GM12878 (cell line): ENCODE results near the gene VMAC. TPM values are rescaled to one million over a fixed set of nuclear protein-coding genes. Genes with fewer than 3 reads are reported as not detected.

Experiments
- ATAC-seq: fragments of 200-7000 bp; cut with Tn5 transposase; 3 replicates; pipeline ENCODE4 v1.9.1; 2020; ENCODE audit warnings: mild to moderate bottlenecking, moderate library complexity
- BruUV-seq: library from RNA; stranded (reverse); fragments of 400-500 nt; replicated peaks from 2 replicates; lab custom pipeline; 2021; lab: Mats Ljungman, UMichigan
- CTCF ChIA-PET: fragments of 300-600 bp; sonication (Branson Sonifier 250); formaldehyde crosslinking; extraction: SDS; loops from one replicate; lab custom pipeline; 2021; ENCODE audit warnings: inconsistent platforms; lab: Yijun Ruan, JAX
- POLR2A ChIA-PET: fragments of 350-600 bp; formaldehyde crosslinking; extraction: SDS; loops from one replicate; lab custom pipeline; 2021; ENCODE audit warnings: inconsistent platforms; lab: Charles Lee
- RAD21 ChIA-PET: fragments of 300-600 bp; sonication (Branson Sonifier 250); formaldehyde crosslinking; loops from one replicate; lab custom pipeline; 2023; ENCODE audit warnings: antibody characterized with exemption; ENCODE audit not compliant: unreplicated experiment; lab: Charles Lee
- SMC1A ChIA-PET: fragments of 300-600 bp; sonication (Branson Sonifier 250); formaldehyde crosslinking; loops from one replicate; lab custom pipeline; 2023; ENCODE audit not compliant: unreplicated experiment, uncharacterized antibody; lab: Charles Lee
- DNase-seq: peaks from one replicate; pipeline ENCODE4 v3.0.0-alpha.2; 2011; ENCODE audit warnings: low read depth, low spot score
- FAIRE-seq: peaks from 3 replicates; lab custom pipeline; 2011; peaks lifted over from hg19 to GRCh38; lab: Jason Lieb, UNC
- H2AFZ ChIP-seq: 2 replicates; pipeline ENCODE4 v1.6.0; 2011; ENCODE audit warnings: low read depth, low read length, control low read depth; ENCODE audit not compliant: control insufficient read depth
- H3K27ac ChIP-seq: 2 replicates; pipeline ENCODE4 v1.5.1; 2011; ENCODE audit warnings: control low read depth; ENCODE audit not compliant: control insufficient read depth, insufficient read depth
- H3K27me3 ChIP-seq, 2 experiments: replicated peaks in 1 of 2; 2 replicates each; pipeline versions ENCODE4 v1.6.0 to v1.6.1; 2011; ENCODE audit warnings: low read length in 1 of 2; ENCODE audit not compliant: control insufficient read depth in 2 of 2, insufficient read depth in 2 of 2
- H3K36me3 ChIP-seq, 2 experiments: 2 replicates each; pipeline ENCODE4 v1.5.1; 2011; ENCODE audit warnings: low read length in 1 of 2; ENCODE audit not compliant: control insufficient read depth in 2 of 2, insufficient read depth in 2 of 2
- H3K4me1 ChIP-seq: 2 replicates; pipeline ENCODE4 v1.6.1; 2011; ENCODE audit warnings: mild to moderate bottlenecking, low read length, moderate library complexity, mixed read lengths; ENCODE audit not compliant: control insufficient read depth, insufficient read depth
- H3K4me2 ChIP-seq: 2 replicates; pipeline ENCODE4 v1.6.0; 2011; ENCODE audit warnings: control low read depth; ENCODE audit not compliant: control insufficient read depth, insufficient read depth
- H3K4me3 ChIP-seq: fragments of 200-600 bp; sonication (generic); 2 replicates; pipeline ENCODE4 v1.5.1; 2016
- H3K79me2 ChIP-seq: 2 replicates; pipeline ENCODE4 v1.6.0; 2011; ENCODE audit warnings: low read length; ENCODE audit not compliant: control insufficient read depth, insufficient read depth
- H3K9ac ChIP-seq: 2 replicates; pipeline ENCODE4 v1.8.0; 2011; ENCODE audit warnings: low read length, control low read depth, mixed read lengths; ENCODE audit not compliant: control insufficient read depth, insufficient read depth
- H3K9me3 ChIP-seq: replicated peaks from 3 replicates; pipeline ENCODE4 v1.5.1; 2011; ENCODE audit warnings: mild to moderate bottlenecking, low read length; ENCODE audit not compliant: control insufficient read depth, insufficient read depth
- H4K20me1 ChIP-seq: 2 replicates; pipeline ENCODE4 v1.6.0; 2011; ENCODE audit not compliant: control insufficient read depth, insufficient read depth
- ATF7 ChIP-seq: fragments of 450-650 bp; IDR thresholded peaks from 2 replicates; pipeline ENCODE4 v1.6.1; 2016; ENCODE audit warnings: low read depth, mild to moderate bottlenecking
- CHD1 ChIP-seq: IDR thresholded peaks from 2 replicates; pipeline ENCODE4 v1.6.1; 2012; ENCODE audit warnings: low read depth, low read length, improper control_type of control experiment
- DPF2 ChIP-seq: fragments of 450-650 bp; IDR thresholded peaks from 2 replicates; pipeline ENCODE4 v1.6.1; 2017; ENCODE audit warnings: mild to moderate bottlenecking
- EP300 ChIP-seq, 2 experiments: fragments of 150-350 bp in 1 of 2; IDR thresholded peaks; 2 replicates each; pipeline ENCODE4 v1.6.1; 2011 to 2012; ENCODE audit warnings: low read depth in 2 of 2, low read length in 2 of 2, borderline replicate concordance in 1 of 2, improper control_type of control experiment in 1 of 2, inconsistent platforms in 1 of 2; ENCODE audit not compliant: control insufficient read depth in 1 of 2
- FOXK2 ChIP-seq: fragments of 450-650 bp; IDR thresholded peaks from 2 replicates; pipeline ENCODE4 v1.6.1; 2017; ENCODE audit warnings: mild to moderate bottlenecking, moderate library complexity
- JUNB ChIP-seq: IDR thresholded peaks from 2 replicates; pipeline ENCODE4 v1.6.1; 2016; ENCODE audit warnings: antibody characterized with exemption, mild to moderate bottlenecking
- KLF5 ChIP-seq: fragments of 450-650 bp; IDR thresholded peaks from 2 replicates; pipeline ENCODE4 v1.6.1; 2014; ENCODE audit warnings: mild to moderate bottlenecking; ENCODE audit not compliant: partially characterized antibody
- POLR2A ChIP-seq: IDR thresholded peaks from 2 replicates; pipeline ENCODE4 v1.6.1; 2011; ENCODE audit warnings: low read depth, mild to moderate bottlenecking, low read length
- RELA ChIP-seq: fragments of 450-650 bp; IDR thresholded peaks from 2 replicates; pipeline ENCODE4 v1.8.0; 2014; ENCODE audit warnings: borderline replicate concordance; ENCODE audit not compliant: partially characterized antibody
- RELB ChIP-seq: fragments of 450-650 bp; IDR thresholded peaks from 2 replicates; pipeline ENCODE4 v1.6.1; 2017; ENCODE audit warnings: low read depth, mild to moderate bottlenecking, moderate library complexity
- RUNX3 ChIP-seq: IDR thresholded peaks from 2 replicates; pipeline ENCODE4 v1.6.1; 2012; ENCODE audit warnings: low read length, inconsistent platforms
- TCF3 ChIP-seq: IDR thresholded peaks from 2 replicates; pipeline ENCODE4 v1.6.1; 2012; ENCODE audit warnings: low read depth, mild to moderate bottlenecking, low read length, borderline replicate concordance; ENCODE audit not compliant: insufficient read depth
- TCF7 ChIP-seq: IDR thresholded peaks from 2 replicates; pipeline ENCODE4 v1.6.1; 2014; ENCODE audit warnings: antibody characterized with exemption, borderline replicate concordance
- WGBS: methylation state at CpG from one replicate; pipeline ENCODE4 v1.1.6; 2016; ENCODE audit warnings: low lambda C conversion rate; ENCODE audit not compliant: insufficient replicate concordance, insufficient coverage; ENCODE audit errors: missing lambda C conversion rate; 5-methylcytosine and 5-hydroxymethylcytosine counted together
- in situ Hi-C: fragments of 300-500 bp; cut with MboI; formaldehyde crosslinking; loops from 9 replicates; pipeline ENCODE4 v1.14.3; 2018; ENCODE audit warnings: mixed read lengths
- intact Hi-C: fragments of 100-400 bp; cut with micrococcal nuclease; formaldehyde crosslinking; loops from one replicate; pipeline ENCODE4 v1.14.2; 2022; ENCODE audit not compliant: unreplicated experiment
- polyA plus RNA-seq, 11 experiments: library from polyadenylated mRNA; depleted of rRNA in 4 of 11; unstranded in 6 of 11; stranded (reverse) in 5 of 11; fragments of >200 nt; fragmentation: Nextera tagmentation in 4 of 11; fragmentation: Illumina TruSeq in 1 of 11; extraction: Ambion mirVana in 4 of 11; extraction: Trizol in 1 of 11; gene quantifications; 1 replicate in 1 of 11; 2 replicates in 10 of 11; pipeline versions ENCODE4 v1.2.1 to v1.2.3, GENCODE V29; 2011 to 2016; ENCODE audit warnings: inconsistent platforms in 2 of 11, missing spikeins in 2 of 11, low read depth in 1 of 11
- total RNA-seq, 4 experiments: library from RNA; depleted of rRNA in 3 of 4; stranded (reverse); fragments of >200 nt in 3 of 4; fragmentation: Illumina TruSeq in 1 of 4; extraction: Trizol in 1 of 4; gene quantifications; 2 replicates each; pipeline versions ENCODE4 v1.2.1 to v1.2.3, GENCODE V29; 2013 to 2021

VMAC gene
- total and polyA plus RNA-seq, 10 of the 15 experiments (the other 5 are each of a cell fraction or from before 2014, with no cell fraction given), result 0.18 to 6.8 (median 1.8) TPM

DNA sequence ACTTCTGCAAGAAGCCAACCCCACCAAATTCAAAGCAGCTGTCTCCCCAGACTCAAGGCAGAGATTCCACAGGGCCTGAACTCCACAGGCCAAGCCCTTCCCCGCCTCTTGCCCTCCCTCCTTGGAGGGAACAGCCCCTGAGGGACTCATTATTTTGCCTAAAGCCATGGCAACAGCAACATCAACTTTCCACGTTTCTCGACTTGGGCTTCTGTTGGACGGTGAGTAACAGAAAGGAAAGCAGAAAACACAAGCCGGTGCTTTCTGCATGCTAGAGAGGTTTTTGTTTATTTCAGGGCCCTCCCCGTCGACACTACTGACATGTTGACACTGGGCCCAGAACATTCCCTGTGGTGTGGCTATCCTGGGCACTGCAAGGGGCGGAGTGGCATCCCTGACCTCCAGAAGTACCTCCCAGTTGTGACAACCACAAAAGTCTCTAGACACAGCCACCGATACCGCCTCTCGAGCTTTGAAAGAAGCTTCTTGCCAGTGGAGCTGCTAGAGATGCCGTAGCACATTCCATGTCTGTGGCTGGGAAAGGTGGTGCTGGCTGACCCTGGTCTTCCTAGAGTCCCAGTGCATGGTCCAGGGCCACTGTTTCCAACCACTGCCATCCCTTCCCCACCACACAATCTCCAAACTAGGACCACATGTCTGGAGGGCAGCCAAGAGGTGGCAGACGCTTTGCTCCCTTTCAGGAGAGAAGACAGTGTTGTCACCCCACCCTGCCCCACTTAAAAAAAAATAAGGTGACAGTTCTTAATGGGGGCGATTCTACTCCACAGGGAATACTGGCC, 22.2 kb downstream of the VMAC start:
- FAIRE-seq (no peak), DNase-seq (no peak), ATAC-seq (no peak)
- ChIA-PET RAD21 (no interaction called here), CTCF (no interaction called here)
- H4K20me1 ChIP-seq, result no peaks in the 10 kb centered on the region
- no TSS peak for BruUV-seq
- no peaks in the 10 kb centered on the region for H3K79me2 ChIP-seq
- H3K9ac ChIP-seq, result no peak overlapping the region
- H3K4me3 ChIP-seq, result no peak overlapping the region
- H3K4me2 ChIP-seq, result no peak overlapping the region
- intact Hi-C loops, result no loop called here
- peaks cover 30 to 49% of the 10 kb centered on the region in 2 experiments for H3K36me3 ChIP-seq
- H3K27ac ChIP-seq, result no peak overlapping the region
- TF ChIP-seq JUNB (no peak), TCF3 (no peak), DPF2 (no peak), EP300 (IDR thresholded peaks at IDR 0.05; ENCODE audit: borderline replicate concordance in 1 of 2, control insufficient read depth in 1 of 2, low read depth in 2 of 2, low read length in 2 of 2) (no peak), POLR2A (no peak), CHD1 (no peak), FOXK2 (no peak), TCF7 (no peak), RELB (no peak), RELA (no peak), KLF5 (no peak), RUNX3 (no peak), ATF7 (no peak)
- TF ChIP-seq, all 136 proteins: peak for 0
- no peaks in the 10 kb centered on the region for H3K9me3 ChIP-seq
- in situ Hi-C loops, result no loop called here
- peaks cover 15% of the 10 kb centered on the region for H3K4me1 ChIP-seq
- ChIA-PET POLR2A (no interaction called here), SMC1A (no interaction called here)
- no peak overlapping the region for H2AFZ ChIP-seq
- WGBS, result 88% methylated on average over 14 of the region's 14 CpGs
- H3K27me3 ChIP-seq, result no peaks in the 10 kb centered on the region
